ENCODE data around the gene ZIC5.
A peak's percentile ranks its signal among the peaks of the same experiment; 100 is the strongest.

ZIC5 gene

DNA sequence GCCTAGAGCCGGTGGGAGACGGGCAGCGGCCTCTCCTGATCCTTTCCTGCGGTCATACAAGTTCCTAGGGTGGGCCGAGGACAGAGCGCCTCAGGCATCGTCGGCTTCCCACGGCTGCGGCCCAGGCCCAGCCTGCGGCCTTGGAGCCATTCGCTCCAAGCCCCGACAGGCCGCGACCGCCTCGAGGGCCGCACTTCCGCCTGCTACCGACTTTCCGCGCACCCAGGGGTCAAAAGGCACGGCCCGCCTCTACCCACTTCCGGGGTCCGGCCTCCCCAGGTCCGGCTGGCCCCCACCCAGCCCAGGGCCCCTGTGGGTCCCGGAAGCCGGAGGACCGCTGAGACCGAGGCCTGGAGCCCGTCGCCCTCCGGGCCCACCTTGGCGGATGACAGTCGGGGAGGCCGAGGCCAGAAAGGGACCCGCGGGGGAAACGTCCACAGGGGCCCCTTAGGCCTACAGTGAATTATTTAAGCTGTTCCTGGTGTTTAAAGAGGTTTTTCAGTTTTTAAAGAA is 26.2 kb upstream of the ZIC5 start:
- Histone ChIP-seq H3K27me3 (ENCODE audit: control insufficient read depth in 3 of 3, insufficient read depth in 3 of 3, low read depth in 1 of 3, low read length in 3 of 3) (peaks cover 2 to 47% (median 38%) of the 10 kb centered on the region in 3 experiments), H3K4me3 (ENCODE audit: low read length in 2 of 2) (no peak overlapping the region)

DNA sequence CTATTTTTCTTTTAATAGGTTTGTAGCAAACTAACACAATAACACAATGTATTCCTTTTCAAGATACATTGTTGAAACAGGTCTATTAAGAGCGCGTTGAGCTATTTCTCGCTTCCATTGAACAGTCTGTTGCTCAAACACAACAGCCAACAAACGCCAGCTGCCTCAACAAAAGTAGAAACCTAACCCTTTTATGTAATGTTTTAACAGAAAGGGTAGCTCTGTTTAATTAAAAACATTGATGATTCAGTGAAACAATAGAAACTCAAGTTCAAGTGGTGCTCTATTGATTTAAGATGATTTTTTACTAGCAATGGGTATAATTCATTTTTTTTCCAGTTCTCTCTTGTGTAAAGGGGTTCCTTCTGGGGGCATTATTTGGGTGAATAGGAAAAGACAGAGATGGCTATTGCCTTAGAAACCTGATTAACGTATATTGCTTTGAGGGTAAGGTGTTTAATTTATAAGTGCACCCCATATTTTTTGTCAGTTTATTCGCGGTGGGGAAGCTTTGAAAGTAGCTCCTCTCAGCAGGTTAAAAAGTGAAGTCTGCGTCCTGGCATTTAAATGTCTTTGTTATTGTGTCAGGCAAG is 24.9 kb upstream of the ZIC5 start:
- Histone ChIP-seq H3K4me1 (ENCODE audit: control insufficient read depth in 2 of 2, insufficient read depth in 1 of 2, low read depth in 1 of 2, low read length in 2 of 2) (peaks cover 7 to 36% of the 10 kb centered on the region in 2 donors), H3K27ac (replicated peaks; ENCODE audit: low read length) (no peak overlapping the region), H3K9me3 (replicated peaks in 1 of 2; ENCODE audit: control insufficient read depth in 2 of 2, insufficient read depth in 1 of 2, low read depth in 1 of 2, low read length in 2 of 2) (no peaks in the 10 kb centered on the region), H3K23ac (ENCODE audit: low read depth, low read length, poor library complexity) (no peak overlapping the region), H3K18ac (ENCODE audit: low read length) (no peak overlapping the region), H2BK15ac (ENCODE audit: low read length) (no peak overlapping the region), H3K14ac (ENCODE audit: low read length) (no peak overlapping the region), H3K4me2 (ENCODE audit: insufficient read depth, low read length, poor library complexity, severe bottlenecking) (peak overlapping the region; percentile 64), H3K79me1 (ENCODE audit: low read depth, low read length) (no peaks in the 10 kb centered on the region), H2BK120ac (ENCODE audit: low read depth, low read length) (no peak overlapping the region), H3K9ac (ENCODE audit: low read depth, low read length, poor library complexity) (no peak overlapping the region), H3K27me3 (ENCODE audit: control insufficient read depth in 3 of 3, insufficient read depth in 3 of 3, low read depth in 1 of 3, low read length in 3 of 3) (peaks cover 5 to 50% (median 47%) of the 10 kb centered on the region in 3 experiments), H3K4ac (ENCODE audit: low read length) (no peak overlapping the region), H2AFZ (ENCODE audit: low read length) (no peak overlapping the region), H2AK5ac (ENCODE audit: low read depth, low read length) (no peak overlapping the region), H3K36me3 (replicated peaks in 1 of 2; ENCODE audit: control insufficient read depth in 2 of 2, insufficient read depth in 2 of 2, low read length in 2 of 2) (no peaks in the 10 kb centered on the region), H3K4me3 (ENCODE audit: low read length in 2 of 2) (no peak overlapping the region), H2BK12ac (ENCODE audit: low read length) (no peak overlapping the region), H4K91ac (ENCODE audit: low read depth, low read length, poor library complexity) (no peak overlapping the region), H4K8ac (ENCODE audit: low read depth, low read length) (no peak overlapping the region), H2BK5ac (ENCODE audit: low read length) (no peak overlapping the region)
- DNase-seq (ENCODE audit: low spot score), result peak; percentile 45
- no CpG with 5 or more reads among the region's 8 CpGs for WGBS, 2 donors (ENCODE audit: extremely low coverage in 2 of 2, insufficient read length in 2 of 2, insufficient replicate concordance in 1 of 2)

More for the DNA sequence above, 26.2 kb upstream of the ZIC5 start:
- H4K8ac ChIP-seq (ENCODE audit: low read depth, low read length), result no peak overlapping the region
- H3K23ac ChIP-seq (ENCODE audit: low read depth, low read length, poor library complexity), result no peak overlapping the region
- H2BK12ac ChIP-seq (ENCODE audit: low read length), result peak overlapping the region; percentile 89
- no peak for DNase-seq (ENCODE audit: low spot score)
- H3K36me3 ChIP-seq (replicated peaks in 1 of 2; ENCODE audit: control insufficient read depth in 2 of 2, insufficient read depth in 2 of 2, low read length in 2 of 2), result no peaks in the 10 kb centered on the region
- H3K9ac ChIP-seq (ENCODE audit: low read depth, low read length, poor library complexity), result no peak overlapping the region
- no peaks in the 10 kb centered on the region for H3K79me1 ChIP-seq (ENCODE audit: low read depth, low read length)
- no peak overlapping the region for H3K27ac ChIP-seq (replicated peaks; ENCODE audit: low read length)
- H3K18ac ChIP-seq (ENCODE audit: low read length), result peak overlapping the region; percentile 91
- H2BK5ac ChIP-seq (ENCODE audit: low read length), result peak overlapping the region; percentile 72
- H3K4ac ChIP-seq (ENCODE audit: low read length), result no peak overlapping the region
- H2AFZ ChIP-seq (ENCODE audit: low read length), result no peak overlapping the region
- no CpG with 5 or more reads among the region's 40 CpGs for WGBS, 2 donors (ENCODE audit: extremely low coverage in 2 of 2, insufficient read length in 2 of 2, insufficient replicate concordance in 1 of 2)
- H3K4me2 ChIP-seq (ENCODE audit: insufficient read depth, low read length, poor library complexity, severe bottlenecking), result no peak overlapping the region
- H2BK15ac ChIP-seq (ENCODE audit: low read length), result peak overlapping the region; percentile 93
- peaks cover 1 to 24% of the 10 kb centered on the region in 2 donors for H3K4me1 ChIP-seq (ENCODE audit: control insufficient read depth in 2 of 2, insufficient read depth in 1 of 2, low read depth in 1 of 2, low read length in 2 of 2)
- no peaks in the 10 kb centered on the region for H3K9me3 ChIP-seq (replicated peaks in 1 of 2; ENCODE audit: control insufficient read depth in 2 of 2, insufficient read depth in 1 of 2, low read depth in 1 of 2, low read length in 2 of 2)
- H4K91ac ChIP-seq (ENCODE audit: low read depth, low read length, poor library complexity), result no peak overlapping the region
- peak overlapping the region; percentile 91 for H2AK5ac ChIP-seq (ENCODE audit: low read depth, low read length)
- peak overlapping the region; percentile 7 for H3K14ac ChIP-seq (ENCODE audit: low read length)
- peak overlapping the region; percentile 82 for H2BK120ac ChIP-seq (ENCODE audit: low read depth, low read length)

DNA sequence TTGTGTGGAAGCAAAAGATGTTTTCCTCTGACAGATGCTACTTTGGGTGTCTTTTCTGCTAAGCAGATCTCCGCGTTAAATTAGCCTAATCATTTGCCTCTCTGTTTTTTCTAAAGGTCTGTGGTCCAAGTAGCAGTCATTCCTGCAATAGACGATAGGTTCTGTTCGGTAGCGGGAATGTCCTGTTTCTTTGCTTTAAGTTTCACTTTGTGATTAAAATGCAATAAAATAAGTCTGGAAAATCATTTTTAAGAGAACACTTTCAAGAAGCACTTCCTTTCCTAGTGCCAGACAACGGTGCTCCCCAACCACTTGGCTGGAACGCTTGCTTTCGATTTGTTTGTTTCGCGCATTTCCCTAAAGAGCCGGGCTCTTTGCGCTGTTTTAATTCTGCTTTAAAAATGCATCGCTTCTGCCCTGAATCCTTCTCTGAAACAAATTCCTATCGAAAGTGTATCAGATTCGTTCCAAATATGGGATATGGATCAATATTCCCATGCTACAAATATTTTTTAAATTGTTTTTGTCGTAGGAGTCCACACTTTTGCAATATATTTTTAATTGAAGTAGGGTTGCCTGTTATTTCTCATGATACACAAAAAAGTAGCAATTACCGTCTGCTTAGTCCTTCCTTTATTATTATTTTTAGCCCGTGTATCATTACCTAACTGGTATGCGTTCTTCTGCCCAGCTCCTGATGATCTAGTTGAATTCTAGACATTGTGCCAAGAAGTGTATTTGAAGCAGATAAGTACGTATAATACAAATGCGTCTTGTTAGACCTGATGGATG is 24.2 kb upstream of the ZIC5 start:
- Histone ChIP-seq H3K27ac (replicated peaks; ENCODE audit: low read length) (no peak overlapping the region), H3K4me3 (ENCODE audit: low read length in 2 of 2) (peak overlapping the region in 1 of 2 donors; percentile 18), H2BK5ac (ENCODE audit: low read length) (no peak overlapping the region), H4K8ac (ENCODE audit: low read depth, low read length) (no peak overlapping the region), H3K36me3 (replicated peaks in 1 of 2; ENCODE audit: control insufficient read depth in 2 of 2, insufficient read depth in 2 of 2, low read length in 2 of 2) (no peaks in the 10 kb centered on the region), H2BK15ac (ENCODE audit: low read length) (no peak overlapping the region), H3K27me3 (ENCODE audit: control insufficient read depth in 3 of 3, insufficient read depth in 3 of 3, low read depth in 1 of 3, low read length in 3 of 3) (peaks cover 8 to 54% (median 50%) of the 10 kb centered on the region in 3 experiments), H3K4me2 (ENCODE audit: insufficient read depth, low read length, poor library complexity, severe bottlenecking) (no peak overlapping the region), H3K79me1 (ENCODE audit: low read depth, low read length) (peaks cover 3% of the 10 kb centered on the region), H3K9ac (ENCODE audit: low read depth, low read length, poor library complexity) (no peak overlapping the region), H3K23ac (ENCODE audit: low read depth, low read length, poor library complexity) (no peak overlapping the region), H3K4ac (ENCODE audit: low read length) (no peak overlapping the region), H3K4me1 (ENCODE audit: control insufficient read depth in 2 of 2, insufficient read depth in 1 of 2, low read depth in 1 of 2, low read length in 2 of 2) (peaks cover 13 to 40% of the 10 kb centered on the region in 2 donors), H3K9me3 (replicated peaks in 1 of 2; ENCODE audit: control insufficient read depth in 2 of 2, insufficient read depth in 1 of 2, low read depth in 1 of 2, low read length in 2 of 2) (peaks cover 0 to under 1% of the 10 kb centered on the region in 2 donors), H2BK120ac (ENCODE audit: low read depth, low read length) (no peak overlapping the region), H2AFZ (ENCODE audit: low read length) (peak overlapping the region; percentile 46), H2AK5ac (ENCODE audit: low read depth, low read length) (no peak overlapping the region), H2BK12ac (ENCODE audit: low read length) (no peak overlapping the region), H3K18ac (ENCODE audit: low read length) (no peak overlapping the region), H3K14ac (ENCODE audit: low read length) (no peak overlapping the region), H4K91ac (ENCODE audit: low read depth, low read length, poor library complexity) (no peak overlapping the region)
- WGBS, 2 donors (ENCODE audit: extremely low coverage in 2 of 2, insufficient read length in 2 of 2, insufficient replicate concordance in 1 of 2), result no CpG with 5 or more reads among the region's 21 CpGs
- DNase-seq (ENCODE audit: low spot score), result peak; percentile 61

DNA sequence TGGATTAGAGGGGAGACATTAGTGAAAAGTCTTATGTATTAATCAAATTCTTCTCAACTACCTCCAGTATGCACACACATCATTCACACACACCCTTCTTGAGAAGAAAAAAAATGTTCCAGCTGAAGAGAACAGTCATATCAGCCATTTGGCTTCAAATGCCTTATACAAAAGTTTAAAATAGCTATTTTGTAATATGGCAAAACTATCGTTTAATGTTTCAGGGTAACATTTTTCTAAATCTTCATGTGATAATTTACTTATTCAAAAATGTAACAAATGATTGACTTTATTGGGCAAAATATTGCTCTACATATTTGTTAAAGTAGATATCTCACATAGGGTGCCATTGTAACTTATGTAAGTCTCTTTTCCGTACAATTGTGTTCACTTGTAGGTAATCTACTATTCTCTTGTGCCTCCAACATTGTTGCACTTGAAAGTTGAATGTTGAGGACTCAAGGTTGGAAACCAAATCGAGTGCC is 23.6 kb upstream of the ZIC5 start:
- Histone ChIP-seq H3K79me1 (ENCODE audit: low read depth, low read length) (peaks cover 6% of the 10 kb centered on the region), H3K14ac (ENCODE audit: low read length) (no peak overlapping the region), H3K23ac (ENCODE audit: low read depth, low read length, poor library complexity) (no peak overlapping the region), H2BK12ac (ENCODE audit: low read length) (no peak overlapping the region), H3K4ac (ENCODE audit: low read length) (no peak overlapping the region), H3K18ac (ENCODE audit: low read length) (no peak overlapping the region), H3K27me3 (ENCODE audit: control insufficient read depth in 3 of 3, insufficient read depth in 3 of 3, low read depth in 1 of 3, low read length in 3 of 3) (peaks cover 14 to 60% (median 50%) of the 10 kb centered on the region in 3 experiments), H3K9me3 (replicated peaks in 1 of 2; ENCODE audit: control insufficient read depth in 2 of 2, insufficient read depth in 1 of 2, low read depth in 1 of 2, low read length in 2 of 2) (peaks cover 0 to 3% of the 10 kb centered on the region in 2 donors), H3K4me1 (ENCODE audit: control insufficient read depth in 2 of 2, insufficient read depth in 1 of 2, low read depth in 1 of 2, low read length in 2 of 2) (peaks cover 16 to 40% of the 10 kb centered on the region in 2 donors), H2BK5ac (ENCODE audit: low read length) (no peak overlapping the region), H2BK15ac (ENCODE audit: low read length) (no peak overlapping the region), H3K36me3 (replicated peaks in 1 of 2; ENCODE audit: control insufficient read depth in 2 of 2, insufficient read depth in 2 of 2, low read length in 2 of 2) (peaks cover 0 to under 1% of the 10 kb centered on the region in 2 donors), H3K9ac (ENCODE audit: low read depth, low read length, poor library complexity) (no peak overlapping the region), H3K4me2 (ENCODE audit: insufficient read depth, low read length, poor library complexity, severe bottlenecking) (no peak overlapping the region), H2AFZ (ENCODE audit: low read length) (peak overlapping the region; percentile 46), H3K4me3 (ENCODE audit: low read length in 2 of 2) (peak overlapping the region in 1 of 2 donors; percentile 18), H3K27ac (replicated peaks; ENCODE audit: low read length) (no peak overlapping the region), H4K91ac (ENCODE audit: low read depth, low read length, poor library complexity) (no peak overlapping the region), H2AK5ac (ENCODE audit: low read depth, low read length) (no peak overlapping the region), H2BK120ac (ENCODE audit: low read depth, low read length) (no peak overlapping the region), H4K8ac (ENCODE audit: low read depth, low read length) (no peak overlapping the region)
- DNase-seq (ENCODE audit: low spot score), result no peak
- no CpG with 5 or more reads among the region's 3 CpGs for WGBS, 2 donors (ENCODE audit: extremely low coverage in 2 of 2, insufficient read length in 2 of 2, insufficient replicate concordance in 1 of 2)

All from neuronal stem cell (in vitro differentiated cells).